A549 (cell line): Measurements from ENCODE around the gene COQ7. TPM values are rescaled to one million over a fixed set of nuclear protein-coding genes. Genes with fewer than 3 reads are reported as not detected.

ENCODE experiments used
- ATAC-seq, 2 experiments: fragments of 200-7000 bp in 1 of 2; fragments of >200 bp in 1 of 2; cut with Nextera tagmentation in 1 of 2; cut with Tn5 transposase in 1 of 2; 3 replicates each; pipeline versions ENCODE4 v1.8.0 to v1.9.1; 2018 to 2020; ENCODE audit warnings: mild to moderate bottlenecking in 1 of 2, moderate library complexity in 1 of 2
- CTCF ChIA-PET: fragments of 300-600 bp; sonication (Branson Sonifier 250); formaldehyde crosslinking; extraction: SDS; loops from one replicate; lab custom pipeline; 2021; ENCODE audit warnings: antibody characterized with exemption, inconsistent platforms; lab: Yijun Ruan, JAX
- POLR2A ChIA-PET: fragments of 350-600 bp; formaldehyde crosslinking; extraction: SDS; loops from one replicate; lab custom pipeline; 2021; ENCODE audit warnings: antibody characterized with exemption, inconsistent platforms; lab: Yijun Ruan, JAX
- DNase-seq, 2 experiments: peaks; one replicate each; pipeline versions ENCODE4 v3.0.0 to v3.0.0-alpha.2; 2011 to 2016; ENCODE audit warnings: low read depth in 1 of 2, low spot score in 1 of 2
- FAIRE-seq: peaks from 2 replicates; lab custom pipeline; 2011; peaks lifted over from hg19 to GRCh38; lab: Jason Lieb, UNC
- H3K27ac ChIP-seq, 2 experiments: fragments of >200 bp; sonication (Bioruptor Twin); formaldehyde crosslinking; 3 replicates each; pipeline ENCODE4 v1.5.1; 2016 to 2017
- H3K4me1 ChIP-seq: fragments of >200 bp; sonication (Bioruptor Twin); formaldehyde crosslinking; 3 replicates; pipeline ENCODE4 v1.6.1; 2016
- H3K4me2 ChIP-seq: fragments of >200 bp; sonication (Bioruptor Twin); formaldehyde crosslinking; 3 replicates; pipeline ENCODE4 v1.6.1; 2016
- H3K4me3 ChIP-seq: fragments of >200 bp; sonication (Bioruptor Twin); formaldehyde crosslinking; 3 replicates; pipeline ENCODE4 v1.5.1; 2016
- H3K9me3 ChIP-seq: fragments of >200 bp; sonication (Bioruptor Twin); formaldehyde crosslinking; 3 replicates; pipeline ENCODE4 v1.6.1; 2016
- BHLHE40 ChIP-seq: IDR thresholded peaks from 2 replicates; pipeline ENCODE4 v1.6.1; 2012; ENCODE audit warnings: low read depth, low read length, inconsistent platforms
- CHD4 ChIP-seq: fragments of 200-600 bp; sonication (generic); IDR thresholded peaks from 2 replicates; pipeline ENCODE4 v1.6.1; 2016; ENCODE audit warnings: antibody characterized with exemption, mild to moderate bottlenecking, borderline replicate concordance
- EHF ChIP-seq: fragments of 250-450 bp; sonication (Bioruptor Pico); IDR thresholded peaks from 2 replicates; pipeline ENCODE4 v1.5.0; 2020; ENCODE audit warnings: mild to moderate bottlenecking
- FOSB ChIP-seq: fragments of 250-450 bp; sonication (Bioruptor Pico); IDR thresholded peaks from 2 replicates; pipeline ENCODE4 v1.5.0; 2020; ENCODE audit warnings: mild to moderate bottlenecking, moderate library complexity
- HDAC2 ChIP-seq: fragments of 200-600 bp; sonication (generic); IDR thresholded peaks from 2 replicates; pipeline ENCODE4 v1.6.1; 2016
- HOXB5 ChIP-seq: fragments of 250-450 bp; sonication (Bioruptor Pico); IDR thresholded peaks from 2 replicates; pipeline ENCODE4 v1.5.0; 2020; ENCODE audit warnings: mild to moderate bottlenecking, moderate library complexity
- NFE2L2 ChIP-seq: fragments of 150-350 bp; conservative IDR thresholded peaks from 2 replicates; pipeline ENCODE4 v1.6.1; 2014; ENCODE audit warnings: low read length
- NPAS2 ChIP-seq: fragments of 250-450 bp; sonication (Bioruptor Pico); IDR thresholded peaks from 2 replicates; pipeline ENCODE4 v1.8.0; 2022; ENCODE audit warnings: mild to moderate bottlenecking, moderate library complexity, borderline replicate concordance
- POLR2A ChIP-seq: IDR thresholded peaks from 2 replicates; pipeline ENCODE4 v1.6.1; 2012; ENCODE audit warnings: mild to moderate bottlenecking, low read length
- SMC3 ChIP-seq: fragments of >200 bp; sonication (Bioruptor Twin); formaldehyde crosslinking; IDR thresholded peaks from 3 replicates; pipeline ENCODE4 v1.6.1; 2018; ENCODE audit warnings: inconsistent platforms
- SREBF2 ChIP-seq: fragments of 450-650 bp; IDR thresholded peaks from 2 replicates; pipeline ENCODE4 v1.6.1; 2014; ENCODE audit warnings: mild to moderate bottlenecking, moderate library complexity
- TP53 ChIP-seq: fragments of 250-450 bp; sonication (Bioruptor Pico); IDR thresholded peaks from 2 replicates; pipeline ENCODE4 v1.5.0; 2021; ENCODE audit warnings: mild to moderate bottlenecking, moderate library complexity
- ZC3H11A ChIP-seq: fragments of 450-650 bp; IDR thresholded peaks from 2 replicates; pipeline ENCODE4 v1.6.1; 2014; ENCODE audit warnings: antibody characterized with exemption, mild to moderate bottlenecking
- ZNF302 ChIP-seq: fragments of 250-450 bp; sonication (Bioruptor Pico); IDR thresholded peaks from 2 replicates; pipeline ENCODE4 v1.9.0; 2021; ENCODE audit warnings: inconsistent platforms, mild to moderate bottlenecking, moderate library complexity
- WGBS: methylation state at CpG from one replicate; pipeline ENCODE4 v1.1.6; 2017; ENCODE audit errors: missing lambda C conversion rate; 5-methylcytosine and 5-hydroxymethylcytosine counted together
- polyA plus RNA-seq, 4 experiments: library from polyadenylated mRNA; depleted of rRNA in 3 of 4; stranded (reverse); fragments of >200 nt; fragmentation: RNase III in 1 of 4; extraction: RNeasy Plus Mini Kit Qiagen cat#74134 plus additional on column Dnase treatment in 1 of 4; gene quantifications; 2 replicates in 3 of 4; 3 replicates in 1 of 4; pipeline ENCODE4 v1.2.3, GENCODE V29; 2011 to 2017
- TF ChIP-seq, protein P1 (sequence below): IDR thresholded peaks from 2 replicates; pipeline ENCODE4 v1.6.1; 2012
- TF ChIP-seq, protein P2 (sequence below): fragments of 150-350 bp; IDR thresholded peaks from 2 replicates; pipeline ENCODE4 v1.6.1; 2014; ENCODE audit warnings: low read depth, mild to moderate bottlenecking, low read length
- TF ChIP-seq, protein P3 (sequence below): fragments of 250-450 bp; sonication (Bioruptor Pico); IDR thresholded peaks from 2 replicates; pipeline ENCODE4 v1.5.0; 2021; ENCODE audit warnings: mild to moderate bottlenecking, moderate library complexity, borderline replicate concordance
- TF ChIP-seq, protein P4 (sequence below): IDR thresholded peaks from 2 replicates; pipeline ENCODE4 v1.6.1; 2012; ENCODE audit warnings: low read depth, borderline replicate concordance
- TF ChIP-seq, protein P5 (sequence below): fragments of 200-600 bp; sonication (generic); IDR thresholded peaks from 2 replicates; pipeline ENCODE4 v1.6.1; 2016; ENCODE audit warnings: antibody characterized with exemption, mild to moderate bottlenecking, moderate library complexity

COQ7 gene
- polyA plus RNA-seq, 2 of the 4 experiments (the other 2 are of a cell fraction) = 16.3 to 23.8 TPM

DNA sequence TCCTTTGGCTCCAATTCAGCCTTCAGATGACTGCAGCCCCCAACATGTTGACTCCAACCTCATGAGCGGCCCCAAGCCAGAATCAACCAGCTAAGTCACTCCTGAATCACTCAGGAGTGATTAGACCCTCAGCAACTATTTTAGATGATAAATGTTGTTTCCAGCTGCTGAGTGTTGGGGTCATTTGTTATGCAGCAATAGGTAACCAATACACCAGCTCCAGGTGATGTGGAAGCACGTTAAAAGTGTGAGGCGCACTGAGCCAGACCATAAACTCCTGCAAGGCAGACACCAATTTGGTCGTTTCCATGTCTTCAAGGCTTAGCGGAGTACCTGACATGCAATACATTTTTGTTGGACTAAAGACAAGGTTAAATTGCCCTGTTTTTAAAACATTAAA is 17.5 kb downstream of the COQ7 start (continued):
- TF ChIP-seq, protein P1, sequence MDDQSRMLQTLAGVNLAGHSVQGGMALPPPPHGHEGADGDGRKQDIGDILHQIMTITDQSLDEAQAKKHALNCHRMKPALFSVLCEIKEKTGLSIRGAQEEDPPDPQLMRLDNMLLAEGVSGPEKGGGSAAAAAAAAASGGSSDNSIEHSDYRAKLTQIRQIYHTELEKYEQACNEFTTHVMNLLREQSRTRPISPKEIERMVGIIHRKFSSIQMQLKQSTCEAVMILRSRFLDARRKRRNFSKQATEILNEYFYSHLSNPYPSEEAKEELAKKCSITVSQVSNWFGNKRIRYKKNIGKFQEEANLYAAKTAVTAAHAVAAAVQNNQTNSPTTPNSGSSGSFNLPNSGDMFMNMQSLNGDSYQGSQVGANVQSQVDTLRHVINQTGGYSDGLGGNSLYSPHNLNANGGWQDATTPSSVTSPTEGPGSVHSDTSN = no peak
- TF ChIP-seq, protein P2, sequence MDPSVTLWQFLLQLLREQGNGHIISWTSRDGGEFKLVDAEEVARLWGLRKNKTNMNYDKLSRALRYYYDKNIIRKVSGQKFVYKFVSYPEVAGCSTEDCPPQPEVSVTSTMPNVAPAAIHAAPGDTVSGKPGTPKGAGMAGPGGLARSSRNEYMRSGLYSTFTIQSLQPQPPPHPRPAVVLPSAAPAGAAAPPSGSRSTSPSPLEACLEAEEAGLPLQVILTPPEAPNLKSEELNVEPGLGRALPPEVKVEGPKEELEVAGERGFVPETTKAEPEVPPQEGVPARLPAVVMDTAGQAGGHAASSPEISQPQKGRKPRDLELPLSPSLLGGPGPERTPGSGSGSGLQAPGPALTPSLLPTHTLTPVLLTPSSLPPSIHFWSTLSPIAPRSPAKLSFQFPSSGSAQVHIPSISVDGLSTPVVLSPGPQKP = no peak
- TF ChIP-seq, protein P3, sequence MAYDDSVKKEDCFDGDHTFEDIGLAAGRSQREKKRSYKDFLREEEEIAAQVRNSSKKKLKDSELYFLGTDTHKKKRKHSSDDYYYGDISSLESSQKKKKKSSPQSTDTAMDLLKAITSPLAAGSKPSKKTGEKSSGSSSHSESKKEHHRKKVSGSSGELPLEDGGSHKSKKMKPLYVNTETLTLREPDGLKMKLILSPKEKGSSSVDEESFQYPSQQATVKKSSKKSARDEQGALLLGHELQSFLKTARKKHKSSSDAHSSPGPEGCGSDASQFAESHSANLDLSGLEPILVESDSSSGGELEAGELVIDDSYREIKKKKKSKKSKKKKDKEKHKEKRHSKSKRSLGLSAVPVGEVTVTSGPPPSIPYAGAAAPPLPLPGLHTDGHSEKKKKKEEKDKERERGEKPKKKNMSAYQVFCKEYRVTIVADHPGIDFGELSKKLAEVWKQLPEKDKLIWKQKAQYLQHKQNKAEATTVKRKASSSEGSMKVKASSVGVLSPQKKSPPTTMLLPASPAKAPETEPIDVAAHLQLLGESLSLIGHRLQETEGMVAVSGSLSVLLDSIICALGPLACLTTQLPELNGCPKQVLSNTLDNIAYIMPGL (CRISPR knock-in tag) = no peak
- no peak for TF ChIP-seq NFE2L2

DNA sequence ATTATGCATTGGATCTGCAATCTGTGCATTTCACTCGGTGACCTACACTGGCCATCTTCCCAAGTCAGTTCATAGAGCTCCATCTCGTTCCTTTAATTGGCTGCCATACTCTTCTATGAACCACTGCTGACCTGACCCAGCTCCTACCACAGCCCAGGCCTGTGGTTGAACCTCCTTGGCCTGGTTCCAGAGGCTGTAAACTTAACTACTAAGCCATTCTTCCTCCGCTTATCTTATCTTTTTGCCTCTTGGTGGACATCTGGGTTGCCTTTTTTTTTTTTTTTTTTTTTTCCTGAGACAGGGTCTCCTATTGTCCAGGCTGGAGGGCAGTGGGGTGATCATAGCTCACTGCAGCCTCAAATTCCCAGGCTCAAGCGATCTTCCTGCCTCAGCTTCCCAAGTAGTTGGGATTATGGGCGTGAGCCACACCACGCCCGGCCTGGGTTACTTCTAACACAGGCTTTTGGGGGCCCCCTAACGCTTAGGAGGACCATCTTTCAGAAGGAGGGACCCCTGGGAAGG is 18.3 kb downstream of the COQ7 start:
- H3K4me2 ChIP-seq = peak overlapping the region; percentile 79
- WGBS = 59% methylated on average over 8 of the region's 8 CpGs

DNA sequence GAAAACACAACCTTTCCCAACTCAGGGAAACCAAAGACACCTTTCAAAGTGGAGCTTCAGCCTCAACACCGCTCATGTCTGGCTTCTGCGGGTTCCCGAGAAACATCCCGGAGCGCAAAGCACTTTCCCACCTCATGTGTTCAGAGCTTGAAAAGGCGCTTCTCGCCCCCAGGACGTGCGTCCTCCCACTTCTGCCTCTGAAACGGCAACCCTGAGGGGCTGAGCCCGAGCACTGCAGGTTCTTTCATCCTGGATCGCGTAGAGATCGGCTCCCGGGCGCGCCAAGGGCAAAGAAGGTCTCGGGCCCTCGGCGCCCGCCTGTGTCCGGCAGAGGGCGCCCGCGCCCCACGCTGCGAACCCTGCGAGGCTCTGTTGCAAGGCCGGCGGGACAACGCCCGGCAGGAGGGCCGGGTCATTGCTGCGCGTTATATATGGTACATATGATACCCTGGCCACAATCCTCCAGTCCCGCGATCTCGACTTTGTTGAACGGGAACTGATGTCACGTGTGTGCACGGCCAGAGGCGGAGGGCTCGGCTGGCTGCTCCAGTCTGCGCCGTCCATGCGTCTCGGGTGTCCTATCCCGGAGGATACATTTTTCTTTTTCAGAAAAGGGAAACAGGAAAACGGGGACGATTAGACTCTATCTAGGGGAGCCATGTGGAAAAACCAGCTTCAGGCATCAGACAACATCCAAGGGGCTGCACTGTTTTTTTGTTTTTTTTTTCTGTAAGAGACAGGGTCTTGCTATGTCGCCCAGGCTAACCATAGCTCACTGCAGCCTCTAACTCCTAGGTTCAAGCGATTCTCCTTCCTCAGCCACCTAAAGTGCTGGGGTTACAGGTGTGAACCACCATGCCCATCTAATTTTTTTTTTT is 19.1 kb downstream of the COQ7 start:
- peak; percentile 91 to 97 for DNase-seq
- CTCF ChIA-PET = interaction anchor here (0.5 to 7.2 kb wide), 84 partner anchors 10 to 738 kb away, joined by 3 to 151 read pairs (median 4); partner anchors contain the start of genes COQ7, ITPRIPL2, TMC7 and VPS35L
- H3K4me2 ChIP-seq = peak overlapping the region; percentile 79
- no peak for FAIRE-seq
- H3K4me1 ChIP-seq = peaks cover 6% of the 10 kb centered on the region; the same call in 2 of the 3 replicates
- ATAC-seq = peak; percentile 98 to 100
- peak overlapping the region; percentile 75 to 86 for H3K27ac ChIP-seq
- peak overlapping the region; percentile 45 for H3K4me3 ChIP-seq
- POLR2A ChIA-PET = interaction anchor here (0.6 to 1.6 kb wide), 7 partner anchors 9 to 302 kb away, joined by 3 to 11 read pairs (median 3); partner anchors contain the start of gene ITPRIPL2
- H3K9me3 ChIP-seq = no peaks in the 10 kb centered on the region
- 12% methylated on average over 41 of the region's 52 CpGs for WGBS
- TF ChIP-seq, protein P1 = no peak
- TF ChIP-seq, protein P4, sequence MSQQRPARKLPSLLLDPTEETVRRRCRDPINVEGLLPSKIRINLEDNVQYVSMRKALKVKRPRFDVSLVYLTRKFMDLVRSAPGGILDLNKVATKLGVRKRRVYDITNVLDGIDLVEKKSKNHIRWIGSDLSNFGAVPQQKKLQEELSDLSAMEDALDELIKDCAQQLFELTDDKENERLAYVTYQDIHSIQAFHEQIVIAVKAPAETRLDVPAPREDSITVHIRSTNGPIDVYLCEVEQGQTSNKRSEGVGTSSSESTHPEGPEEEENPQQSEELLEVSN = peak; percentile 60
- TF ChIP-seq ZNF302 (CRISPR knock-in tag) (no peak), HDAC2 (no peak), ZC3H11A (no peak), POLR2A (peak; percentile 71), TP53 (no peak), FOSB (no peak), SMC3 (peak; percentile 100), SREBF2 (no peak), EHF (CRISPR knock-in tag) (no peak), NPAS2 (no peak), CHD4 (no peak), HOXB5 (CRISPR knock-in tag) (no peak)
- TF ChIP-seq, protein P5, sequence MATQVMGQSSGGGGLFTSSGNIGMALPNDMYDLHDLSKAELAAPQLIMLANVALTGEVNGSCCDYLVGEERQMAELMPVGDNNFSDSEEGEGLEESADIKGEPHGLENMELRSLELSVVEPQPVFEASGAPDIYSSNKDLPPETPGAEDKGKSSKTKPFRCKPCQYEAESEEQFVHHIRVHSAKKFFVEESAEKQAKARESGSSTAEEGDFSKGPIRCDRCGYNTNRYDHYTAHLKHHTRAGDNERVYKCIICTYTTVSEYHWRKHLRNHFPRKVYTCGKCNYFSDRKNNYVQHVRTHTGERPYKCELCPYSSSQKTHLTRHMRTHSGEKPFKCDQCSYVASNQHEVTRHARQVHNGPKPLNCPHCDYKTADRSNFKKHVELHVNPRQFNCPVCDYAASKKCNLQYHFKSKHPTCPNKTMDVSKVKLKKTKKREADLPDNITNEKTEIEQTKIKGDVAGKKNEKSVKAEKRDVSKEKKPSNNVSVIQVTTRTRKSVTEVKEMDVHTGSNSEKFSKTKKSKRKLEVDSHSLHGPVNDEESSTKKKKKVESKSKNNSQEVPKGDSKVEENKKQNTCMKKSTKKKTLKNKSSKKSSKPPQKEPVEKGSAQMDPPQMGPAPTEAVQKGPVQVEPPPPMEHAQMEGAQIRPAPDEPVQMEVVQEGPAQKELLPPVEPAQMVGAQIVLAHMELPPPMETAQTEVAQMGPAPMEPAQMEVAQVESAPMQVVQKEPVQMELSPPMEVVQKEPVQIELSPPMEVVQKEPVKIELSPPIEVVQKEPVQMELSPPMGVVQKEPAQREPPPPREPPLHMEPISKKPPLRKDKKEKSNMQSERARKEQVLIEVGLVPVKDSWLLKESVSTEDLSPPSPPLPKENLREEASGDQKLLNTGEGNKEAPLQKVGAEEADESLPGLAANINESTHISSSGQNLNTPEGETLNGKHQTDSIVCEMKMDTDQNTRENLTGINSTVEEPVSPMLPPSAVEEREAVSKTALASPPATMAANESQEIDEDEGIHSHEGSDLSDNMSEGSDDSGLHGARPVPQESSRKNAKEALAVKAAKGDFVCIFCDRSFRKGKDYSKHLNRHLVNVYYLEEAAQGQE = peak; percentile 77
- TF ChIP-seq, protein P2 = no peak

More for the DNA sequence above, 18.3 kb downstream of the COQ7 start:
- FAIRE-seq = no peak
- no peaks in the 10 kb centered on the region for H3K9me3 ChIP-seq
- TF ChIP-seq EHF (CRISPR knock-in tag) = no peak
- TF ChIP-seq SREBF2 = no peak
- TF ChIP-seq BHLHE40 = no peak
- peaks cover 5% of the 10 kb centered on the region; the same call in 1 of the 3 replicates for H3K4me1 ChIP-seq
- H3K27ac ChIP-seq = peak overlapping the region; percentile 75 to 86; a peak in 4 of 6 replicates
- DNase-seq = no peak
- POLR2A ChIA-PET = interaction anchor here (0.7 to 1.6 kb wide), 3 partner anchors 10 to 28 kb away, joined by 3 to 4 read pairs (median 4); partner anchors contain the start of gene ITPRIPL2
- no peak for ATAC-seq
- H3K4me3 ChIP-seq = no peak overlapping the region; the same call in 2 of the 3 replicates
- CTCF ChIA-PET = interaction anchor here (0.5 to 7.2 kb wide), 72 partner anchors 9 to 739 kb away, joined by 3 to 151 read pairs (median 4); partner anchors contain the start of genes COQ7, ITPRIPL2, TMC7 and VPS35L
